NCI-H748 (cell line): ENCODE measurements around the gene PLEKHB2.
A peak's percentile ranks its signal among the peaks of the same experiment; 100 is the strongest.
"Not testable (repeated sequence)": the region's sequence is repeated elsewhere in the genome, so short reads cannot be mapped to it uniquely, and the experiment has no call there.

Experiments used
- DNase-seq: peaks from one replicate; lab custom pipeline; 2025; ENCODE audit not compliant: unreplicated experiment; lab: John Stamatoyannopoulos, UW

Gene PLEKHB2

GRCh38 chr2:131093696-131094462 lies 11.3 kb upstream of the PLEKHB2 start:
- DNase-seq: peak; percentile 75

- DNase-seq: peak; percentile 52
Measured at GRCh38 chr2:131094463-131095281, 10.5 kb upstream of the PLEKHB2 start.

DNA sequence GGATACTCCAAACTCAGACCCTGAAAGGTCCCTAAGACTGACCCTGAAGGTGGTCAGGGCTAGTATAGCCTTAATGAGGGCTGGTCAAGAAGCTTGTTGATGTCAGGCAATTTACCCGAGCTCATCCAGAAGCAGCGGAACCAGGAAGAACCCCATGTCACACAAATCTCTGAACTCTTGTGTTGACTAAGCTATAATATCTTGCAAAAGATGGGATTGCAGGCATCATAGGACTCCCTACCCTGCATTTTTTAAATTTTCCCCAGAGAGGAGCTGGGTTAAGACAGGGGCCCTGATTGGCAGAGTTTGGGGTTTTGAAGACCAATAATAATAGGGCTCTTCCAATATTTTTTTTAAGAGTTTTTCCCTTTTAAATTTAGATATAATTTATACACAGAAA lies 2.0 kb upstream of the PLEKHB2 start:
- no peak for DNase-seq

GRCh38 chr2:131104487-131105155 lies 515 bp upstream of the PLEKHB2 start:
- peak; percentile 74 for DNase-seq

DNA sequence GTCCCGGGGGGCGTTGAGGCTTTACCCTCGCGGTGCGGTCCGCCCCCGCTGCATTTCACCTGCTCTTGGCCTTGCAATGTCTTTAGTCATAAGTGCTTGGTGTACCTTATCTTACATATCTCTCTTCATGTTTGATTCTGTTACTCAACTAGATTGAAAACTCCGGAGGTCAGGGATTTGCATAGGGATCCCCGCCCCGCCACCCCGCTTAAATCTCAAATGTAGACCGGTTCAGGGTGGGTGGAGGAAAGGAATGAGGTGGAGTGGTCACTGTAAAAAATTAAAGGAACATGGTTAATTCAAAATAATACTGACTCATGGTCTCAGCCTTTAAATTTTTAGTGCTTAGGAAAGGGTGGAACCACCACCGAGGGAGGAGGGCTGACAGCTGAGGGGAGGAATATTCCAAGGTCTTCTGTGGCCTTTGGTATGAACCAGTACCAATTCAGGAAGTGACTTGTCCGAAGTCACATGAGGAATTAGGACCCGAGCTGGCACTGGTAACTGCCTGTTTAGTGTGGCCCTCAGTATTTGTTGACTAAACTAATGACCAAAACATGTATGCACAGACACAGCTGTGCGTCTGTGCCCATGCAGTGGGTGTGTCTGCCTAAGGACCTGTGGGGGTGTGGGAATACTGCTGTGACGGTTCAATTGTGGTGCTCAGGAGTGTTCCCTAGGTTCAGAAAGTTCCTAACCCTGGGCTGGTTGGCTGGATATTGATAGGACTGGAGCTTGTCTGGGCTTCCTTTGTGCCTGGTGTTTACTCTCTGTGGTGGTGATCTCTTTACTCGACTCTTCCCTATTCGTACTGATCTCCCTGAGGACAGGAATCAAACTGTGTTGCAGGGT lies 1.0 kb downstream of the PLEKHB2 start:
- peak; percentile 68 for DNase-seq

DNA sequence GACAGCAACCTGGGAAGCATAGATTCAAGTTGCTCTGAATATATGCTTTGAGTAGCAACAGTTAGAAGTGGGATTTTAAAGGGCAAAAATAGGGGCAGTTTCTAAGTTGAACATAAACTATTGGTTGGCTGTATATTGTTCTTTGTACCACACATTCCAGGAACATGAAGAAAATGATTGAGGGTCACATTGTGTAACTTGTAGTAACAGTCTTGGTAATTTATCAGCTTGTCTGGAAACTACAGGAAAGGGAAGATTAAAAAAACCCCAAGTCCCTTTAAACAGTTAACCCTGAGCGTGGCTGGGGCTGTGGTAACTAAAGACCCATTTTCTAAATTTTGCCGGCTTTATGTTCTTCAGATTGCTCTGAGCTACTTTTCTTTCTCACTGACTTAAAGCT lies 7.4 kb downstream of the PLEKHB2 start:
- no peak for DNase-seq

GRCh38 chr2:131113566-131114227 lies 8.6 kb downstream of the PLEKHB2 start:
- DNase-seq: no peak

DNA sequence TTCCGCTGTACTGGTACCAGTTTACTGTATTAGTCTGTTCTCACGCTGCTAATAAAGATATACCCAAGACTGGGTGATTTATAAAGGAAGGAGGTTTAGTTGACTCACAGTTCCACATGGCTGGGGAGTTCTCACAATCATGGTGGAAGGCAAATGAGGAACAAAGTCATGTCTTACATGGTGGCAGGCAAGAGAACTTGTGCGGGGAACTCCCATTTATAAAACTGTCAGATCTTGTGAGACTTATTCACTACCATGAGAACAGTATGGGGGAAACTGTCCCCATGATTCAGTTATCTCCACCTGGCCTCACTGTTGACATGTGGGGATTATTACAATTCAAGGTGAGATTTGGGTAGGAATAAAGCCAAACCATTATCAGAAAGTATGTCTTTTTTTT lies 9.8 kb downstream of the PLEKHB2 start:
- not testable (repeated sequence) for DNase-seq

- DNase-seq: no peak
Measured at GRCh38 chr2:131115752-131116151, 10.6 kb downstream of the PLEKHB2 start.

DNA sequence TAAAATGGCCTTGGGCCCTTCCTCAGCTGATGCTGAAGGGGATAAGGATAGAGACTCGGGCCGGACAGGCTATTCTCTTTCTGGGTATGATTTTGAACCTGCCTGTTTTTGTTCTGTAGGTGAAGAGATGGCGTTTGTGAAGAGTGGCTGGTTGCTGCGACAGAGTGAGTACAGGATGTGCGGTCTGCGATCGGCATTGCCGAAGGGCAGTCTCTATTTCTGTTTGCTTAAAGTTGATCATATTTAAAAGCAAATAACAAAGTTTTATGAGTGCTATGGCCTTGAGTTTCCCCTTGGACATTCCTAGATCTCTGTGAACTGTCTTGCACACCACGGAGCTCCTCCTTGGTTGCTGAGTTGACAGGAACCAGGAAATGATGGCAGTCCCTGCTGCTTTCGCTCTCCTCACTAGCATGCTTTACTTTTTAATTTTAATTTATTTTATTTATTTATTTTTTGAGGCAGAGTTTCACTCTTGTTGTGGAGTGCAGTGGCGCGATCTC lies 15.7 kb downstream of the PLEKHB2 start:
- no peak for DNase-seq

DNA sequence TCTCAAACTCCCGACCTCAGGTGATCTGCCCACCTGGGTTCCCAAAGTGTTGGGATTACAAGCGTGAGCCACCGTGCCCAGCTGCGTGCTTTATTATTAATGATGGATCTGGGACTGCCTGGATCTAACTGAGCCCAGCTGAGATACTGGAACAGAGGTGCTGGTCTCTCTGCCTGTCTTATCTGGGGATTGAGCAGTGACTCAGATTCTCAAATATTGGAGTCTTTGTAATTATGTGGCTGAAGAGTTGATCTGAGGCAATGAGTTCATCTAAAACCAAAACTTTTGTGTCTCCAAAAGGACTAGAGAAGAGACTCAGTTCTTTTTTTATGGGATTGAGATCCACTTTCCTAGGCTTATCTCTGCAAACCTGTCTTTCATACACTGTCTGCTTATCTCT lies 16.3 kb downstream of the PLEKHB2 start:
- DNase-seq: no peak

GRCh38 chr2:131122496-131122895 lies 17.4 kb downstream of the PLEKHB2 start:
- no peak for DNase-seq

- no peak for DNase-seq
Measured at GRCh38 chr2:131123192-131123591, 18.1 kb downstream of the PLEKHB2 start.

- peak; percentile 75 for DNase-seq
Measured at GRCh38 chr2:131125195-131125757, 20.1 kb downstream of the PLEKHB2 start.

DNA sequence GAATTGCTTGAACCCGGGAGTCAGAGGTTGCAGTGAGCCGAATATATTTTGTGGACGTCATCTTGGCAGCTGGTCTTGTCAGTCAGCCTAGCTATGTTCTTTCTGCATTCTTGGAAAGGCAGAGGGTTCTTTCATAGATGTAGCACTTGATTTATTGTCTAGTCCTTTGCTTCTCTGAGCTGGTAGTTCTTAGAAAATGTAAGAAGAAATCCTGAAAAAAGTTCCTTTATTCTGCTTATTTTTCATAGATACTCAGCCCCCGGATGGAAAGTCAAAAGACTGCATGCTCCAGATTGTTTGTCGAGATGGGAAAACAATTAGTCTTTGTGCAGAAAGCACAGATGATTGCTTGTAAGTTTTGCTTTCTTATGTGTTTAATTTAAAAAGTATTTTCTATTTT lies 21.3 kb downstream of the PLEKHB2 start:
- no peak for DNase-seq

DNA sequence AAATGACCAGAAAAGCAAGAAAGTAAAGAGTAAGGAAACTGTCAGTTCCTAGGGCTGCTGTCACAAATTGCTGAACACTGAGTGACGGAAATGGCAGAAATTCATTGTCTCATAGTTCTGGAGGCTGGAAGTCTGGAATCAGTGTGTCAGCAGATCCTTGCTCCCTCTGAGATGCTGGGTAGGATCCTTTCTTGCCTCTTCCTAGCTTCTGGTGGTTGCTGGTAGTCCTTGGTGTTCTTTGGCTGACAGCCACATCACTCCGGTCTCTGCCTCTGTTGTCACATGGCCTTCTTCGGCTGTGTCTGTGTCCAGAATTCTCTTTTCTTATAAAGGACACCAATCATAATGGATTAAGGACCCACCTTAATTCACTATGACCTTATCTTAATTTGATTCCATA lies 21.9 kb downstream of the PLEKHB2 start:
- no peak for DNase-seq

DNA sequence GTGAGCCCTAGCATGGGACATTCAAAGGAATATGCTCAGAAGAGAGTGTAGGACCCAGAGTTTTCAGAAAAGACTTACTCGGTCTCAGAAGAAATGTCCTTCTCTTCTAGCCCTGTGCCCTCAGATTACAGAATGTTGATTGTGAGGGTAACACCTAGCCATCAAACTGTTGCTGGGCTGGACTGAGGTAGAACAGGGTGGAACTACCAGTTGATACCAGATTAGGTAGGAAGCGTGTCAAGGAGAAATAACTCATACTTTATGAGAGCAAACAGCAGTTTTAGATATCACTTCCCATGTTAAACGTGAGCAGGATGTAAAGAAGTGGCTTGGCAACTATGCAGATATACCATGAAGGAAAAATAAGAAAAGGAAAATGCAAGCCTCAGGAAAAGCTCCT lies 22.8 kb downstream of the PLEKHB2 start:
- DNase-seq: no peak

GRCh38 chr2:131130298-131130596 lies 25.1 kb downstream of the PLEKHB2 start:
- DNase-seq: no peak

DNA sequence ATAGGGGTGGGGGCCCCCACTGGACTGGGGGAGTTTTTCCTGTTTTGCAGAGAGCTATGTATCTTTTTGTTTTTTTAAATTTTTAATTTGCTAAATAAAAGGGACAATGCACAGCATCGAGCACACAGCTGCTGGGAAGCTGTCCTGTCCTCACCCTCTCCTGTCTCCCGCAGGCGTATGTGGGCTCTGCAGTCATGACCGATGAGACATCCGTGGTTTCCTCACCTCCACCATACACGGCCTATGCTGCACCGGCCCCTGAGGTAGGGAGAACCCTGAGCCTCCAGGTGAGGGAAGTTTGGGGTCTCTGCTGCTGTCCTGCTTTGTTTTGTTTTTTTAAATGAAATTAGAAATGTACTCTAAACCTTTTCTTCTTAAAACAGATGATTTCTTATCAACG lies 27.6 kb downstream of the PLEKHB2 start:
- no peak for DNase-seq

DNA sequence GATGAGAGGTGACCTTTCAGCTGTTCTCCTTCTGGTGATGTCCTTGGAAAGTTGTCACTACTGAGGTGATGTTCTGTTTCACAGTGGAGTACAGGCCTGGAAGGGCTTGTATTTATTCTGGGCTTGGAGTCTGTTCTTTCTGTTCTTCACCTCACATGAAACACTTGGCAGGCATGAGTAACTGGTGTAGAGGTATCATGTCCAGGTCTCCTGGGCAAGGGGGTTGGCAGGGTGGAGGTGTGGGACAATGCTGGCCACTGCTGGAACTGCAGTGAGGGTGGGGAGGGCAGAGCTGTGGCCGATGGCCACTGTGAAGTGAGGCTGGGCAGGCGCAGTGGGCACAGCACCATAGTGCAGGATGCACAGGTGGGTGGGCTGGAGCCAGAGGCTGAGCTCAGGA lies 35.4 kb downstream of the PLEKHB2 start:
- no peak for DNase-seq
